ENCODE results near the gene GNB1.

GNB1 gene

DNA sequence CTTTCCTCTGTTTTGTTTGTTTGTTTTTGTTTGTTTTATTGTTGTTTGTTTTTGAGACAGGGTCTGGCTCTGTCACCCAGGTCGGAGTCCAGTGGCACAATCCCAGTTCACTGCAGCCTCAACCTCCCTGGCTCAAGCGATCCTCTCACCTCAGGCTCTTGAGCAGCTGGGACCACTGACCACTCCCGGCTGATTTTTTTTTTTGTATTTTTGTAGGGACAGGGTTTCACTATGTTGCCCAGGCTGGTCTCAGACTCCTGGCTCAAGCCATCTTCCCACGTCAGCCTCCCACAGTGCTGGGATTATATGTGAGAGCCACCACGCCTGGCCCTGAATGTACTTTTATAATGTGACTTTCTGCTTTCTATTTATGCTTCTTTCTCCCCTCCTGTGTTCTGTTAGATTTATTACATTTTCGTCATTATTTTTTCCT is 19.2 kb upstream of the GNB1 start:
- DNase-seq: no peak

- no peak for DNase-seq
These were observed 17.6 kb upstream of the GNB1 start for GRCh38 chr1:1908506-1908791.

GRCh38 chr1:1907098-1907736 is 16.3 kb upstream of the GNB1 start:
- DNase-seq: no peak

DNA sequence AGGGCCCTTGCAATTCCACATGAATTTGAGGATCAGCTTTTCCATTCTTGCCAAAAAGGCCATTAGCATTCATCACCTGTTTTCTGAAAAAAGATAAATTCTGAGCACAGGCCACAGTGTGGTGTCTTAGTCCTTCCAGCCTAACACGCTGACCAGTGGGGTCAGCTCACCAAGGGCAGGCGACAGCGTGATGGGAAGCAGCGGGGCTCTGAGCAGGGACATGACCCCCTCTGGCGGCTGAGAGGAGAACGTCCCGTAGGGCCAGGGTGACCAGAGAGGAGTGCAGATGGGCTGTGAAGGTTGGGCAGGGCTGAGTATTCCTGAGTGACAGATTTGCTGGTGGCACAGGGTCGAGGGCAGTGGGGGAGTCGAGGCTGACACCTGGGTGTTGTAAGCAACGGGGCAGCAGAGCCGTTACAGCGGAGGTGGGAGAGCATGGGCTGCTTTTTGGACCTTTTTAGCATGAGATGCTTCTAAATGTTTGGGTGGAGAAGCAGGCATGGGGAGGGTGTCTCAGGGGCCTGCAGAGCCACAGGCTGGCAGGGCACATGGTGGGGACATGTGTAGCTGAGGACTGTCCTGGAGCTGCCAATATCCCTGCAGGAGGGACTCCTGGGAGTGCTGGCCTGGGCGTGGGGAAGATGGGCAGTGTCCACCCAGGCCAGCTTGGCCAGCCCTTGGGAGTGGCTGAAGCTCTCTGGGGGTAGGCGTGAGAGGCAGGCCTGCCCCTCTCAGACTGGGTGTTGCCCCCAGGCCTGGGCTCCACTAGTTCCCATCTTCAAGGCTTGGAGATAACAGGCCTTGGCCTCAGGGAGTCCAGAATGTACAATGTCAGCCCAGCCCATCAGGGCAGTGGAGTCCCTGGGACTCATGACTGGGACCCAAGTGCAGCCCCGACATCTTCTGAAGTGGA is 15.6 kb upstream of the GNB1 start:
- peak; percentile 84 to 89 for DNase-seq

DNA sequence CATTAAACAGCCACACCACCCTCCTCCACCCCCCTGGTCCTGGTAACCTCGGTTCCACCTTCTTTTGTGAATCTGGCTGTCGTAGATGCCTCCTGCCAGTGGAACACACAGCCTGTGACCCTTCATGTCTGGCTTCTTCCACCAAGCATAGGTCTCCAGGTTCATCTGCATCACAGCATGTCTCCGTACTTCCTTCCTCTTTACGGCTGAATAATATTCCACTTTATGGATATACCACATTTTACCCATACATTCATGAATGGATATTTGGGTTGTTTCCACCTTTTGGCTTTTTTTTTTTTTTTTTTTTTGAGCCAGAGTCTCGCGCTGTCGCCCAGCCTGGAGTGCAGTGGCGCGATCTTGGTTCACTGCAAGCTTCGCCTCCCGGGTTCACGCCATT is 12.3 kb upstream of the GNB1 start:
- no peak for DNase-seq

GRCh38 chr1:1901641-1902294 is 10.9 kb upstream of the GNB1 start:
- DNase-seq: no peak

GRCh38 chr1:1900883-1901640 is 10.2 kb upstream of the GNB1 start:
- DNase-seq: no peak

- no peak for DNase-seq
These were observed 9.1 kb upstream of the GNB1 start for GRCh38 chr1:1899967-1900327.

DNA sequence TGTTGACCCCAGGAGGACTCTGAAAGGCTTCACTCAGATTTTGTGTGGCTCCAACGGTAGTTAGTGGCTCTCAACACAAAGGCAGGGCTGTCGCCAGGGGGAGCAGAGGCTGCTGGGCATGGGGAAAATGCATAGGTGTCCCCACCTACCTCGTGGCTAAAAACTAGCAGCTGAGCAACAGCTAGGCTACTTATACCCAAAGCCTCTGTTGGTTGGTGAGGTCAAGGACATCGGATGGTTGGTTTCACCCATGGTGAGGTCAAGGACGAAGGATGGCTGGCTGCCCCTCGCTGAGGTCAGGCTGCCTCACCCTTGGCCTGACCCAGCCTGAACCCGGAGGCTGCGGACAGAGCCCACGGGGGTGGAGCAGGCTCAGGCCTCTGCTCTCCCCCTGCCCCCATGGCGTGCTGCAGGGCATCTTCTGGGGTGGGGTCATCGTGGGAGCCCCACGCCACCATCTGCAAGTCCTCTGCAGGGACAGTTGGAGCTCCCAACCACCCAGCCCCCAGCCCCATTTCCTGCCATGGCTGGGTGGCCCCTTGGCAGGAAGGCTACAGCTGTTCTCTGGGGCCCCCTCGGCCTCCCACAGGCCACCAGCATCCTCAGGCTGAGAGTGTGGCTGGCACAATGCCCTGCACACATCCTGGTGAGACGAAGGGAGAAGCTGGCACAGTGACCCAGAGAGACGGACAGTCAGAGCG is 8.5 kb upstream of the GNB1 start:
- DNase-seq: peak in 1 of 2 donors; percentile 29

DNA sequence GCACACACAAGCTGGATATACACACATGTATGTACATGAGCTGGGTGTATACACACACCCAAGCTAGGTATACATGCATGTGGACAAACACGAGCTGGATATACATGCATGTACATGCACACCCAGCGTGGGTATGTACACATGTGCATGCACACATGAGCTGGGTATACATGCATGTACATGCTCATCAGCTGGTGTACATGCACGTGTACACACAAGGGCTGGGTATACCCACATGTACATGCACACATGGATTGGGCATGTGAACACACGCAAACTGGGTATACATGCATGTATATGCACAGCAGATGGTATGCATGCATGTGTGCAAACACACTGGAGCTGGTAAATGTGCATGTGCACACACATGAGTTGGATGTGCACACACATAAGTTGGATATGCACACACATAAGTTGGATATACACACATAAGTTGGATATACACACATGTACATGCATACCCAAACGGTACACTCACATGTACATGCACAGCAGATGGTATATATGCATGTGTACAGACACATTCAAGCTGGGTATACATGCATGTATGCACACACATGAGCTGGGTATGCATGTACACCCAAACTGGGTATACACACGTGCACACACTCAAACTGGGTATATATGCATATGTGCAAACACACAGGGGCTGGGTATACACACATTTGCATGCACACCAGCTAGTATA is 7.5 kb upstream of the GNB1 start:
- no peak for DNase-seq

- DNase-seq: no peak
These were observed 4.8 kb upstream of the GNB1 start for GRCh38 chr1:1895456-1896336.

DNA sequence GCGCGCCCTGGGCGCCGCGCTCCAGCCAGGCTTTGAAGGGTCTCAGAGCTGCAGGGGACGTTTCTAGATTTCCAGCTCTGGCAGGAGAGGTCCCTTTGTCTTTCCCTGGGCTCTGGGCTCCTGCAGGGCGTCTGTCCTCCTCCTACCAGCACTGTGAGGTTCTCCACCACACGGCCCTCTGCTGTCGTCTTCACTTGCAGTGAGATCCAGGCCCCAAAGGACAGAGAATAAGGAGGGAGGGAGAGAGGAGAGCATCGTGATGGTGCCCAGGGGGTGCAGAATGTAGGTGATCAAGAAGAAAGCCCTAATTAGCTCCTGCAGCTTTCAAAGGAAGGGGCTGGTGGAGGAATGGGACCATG is 4.2 kb upstream of the GNB1 start:
- no peak for DNase-seq

DNA sequence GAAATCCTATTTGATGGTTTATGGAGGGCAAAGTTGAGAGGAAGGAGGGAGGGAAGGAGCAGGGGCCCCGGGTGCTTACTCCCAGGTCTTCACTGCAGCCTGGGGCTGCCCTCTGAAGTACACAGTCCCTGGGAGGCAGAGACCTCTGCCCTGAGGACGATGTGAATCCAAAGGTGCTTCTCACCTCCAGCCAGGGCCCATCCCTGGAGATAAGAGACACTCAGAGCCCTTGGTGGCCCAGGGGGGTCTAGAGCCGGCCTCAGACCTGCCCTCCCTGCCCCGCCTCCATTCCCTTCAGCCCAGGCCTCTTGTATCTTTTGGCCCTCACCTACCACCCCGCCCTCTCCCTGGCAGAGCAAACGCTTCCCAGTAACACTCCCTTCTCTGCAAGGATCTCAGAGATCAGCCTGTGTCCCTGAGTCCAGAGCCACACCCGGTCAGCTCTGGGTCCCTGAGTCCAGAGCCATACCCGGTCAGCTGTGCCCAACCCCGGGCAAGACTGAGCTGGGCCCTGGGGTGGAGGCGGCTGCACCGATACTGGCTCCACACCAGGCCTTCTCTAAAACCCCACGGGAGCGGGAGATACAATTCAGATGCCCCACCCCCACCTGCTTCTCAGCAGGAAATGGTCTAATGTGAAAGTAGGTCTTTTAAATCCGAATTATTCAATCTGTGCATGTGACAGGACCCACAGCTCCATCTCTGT is 3.6 kb upstream of the GNB1 start:
- DNase-seq: no peak

- no peak for DNase-seq
These were observed 3.1 kb upstream of the GNB1 start for GRCh38 chr1:1893997-1894353.

- DNase-seq: no peak
These were observed 2.6 kb upstream of the GNB1 start for GRCh38 chr1:1893291-1893985.

GRCh38 chr1:1892763-1893120 is 1.9 kb upstream of the GNB1 start:
- no peak for DNase-seq

DNA sequence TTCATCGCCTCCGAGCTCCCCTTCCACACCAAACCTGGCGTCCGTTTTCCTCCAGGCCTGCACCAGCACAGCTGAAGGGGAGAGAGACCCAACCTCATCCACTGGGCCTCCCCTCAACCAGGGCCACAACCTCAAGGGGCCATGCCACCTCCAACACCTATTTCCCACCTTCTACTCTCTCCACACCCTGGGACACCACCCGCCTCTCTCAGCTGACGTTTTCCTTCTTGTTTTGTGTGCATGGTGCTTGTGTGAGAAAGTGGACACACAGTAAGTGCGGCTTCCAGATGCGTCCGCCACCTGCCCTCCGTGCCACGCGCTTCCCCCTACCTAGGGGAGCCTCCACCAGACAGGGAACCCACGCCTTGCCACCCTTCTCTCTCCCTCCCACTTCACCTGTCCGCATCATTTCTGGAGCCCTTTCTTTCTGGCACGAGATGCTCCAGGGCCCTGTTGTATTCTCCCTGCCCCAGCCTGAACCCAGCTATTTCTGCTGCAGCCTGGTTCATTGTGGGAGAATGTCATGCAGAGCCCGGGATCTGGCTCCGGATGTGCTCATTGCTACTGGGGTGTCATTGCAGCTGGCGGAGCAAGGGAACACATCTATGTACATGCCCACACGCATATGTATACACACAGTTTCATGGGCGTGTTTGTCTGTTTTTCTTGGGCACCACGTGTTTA is 1.3 kb upstream of the GNB1 start:
- no peak for DNase-seq

- peak; percentile 41 to 78 for DNase-seq
These were observed 627 bp upstream of the GNB1 start for GRCh38 chr1:1891349-1892078.

Measured in inflammatory macrophage (primary cell).